RWPE2 (cell line): ENCODE measurements around the gene SOX13.
A peak's percentile ranks its signal among the peaks of the same experiment; 100 is the strongest.

Source experiments
- ATAC-seq: fragments of 200-7000 bp; cut with Tn5 transposase; 3 replicates; pipeline ENCODE4 v1.9.1; 2021; ENCODE audit warnings: low read depth
- DNase-seq: peaks from one replicate; pipeline ENCODE4 v3.0.0-alpha.2; 2020; ENCODE audit warnings: low spot score
- H3K27ac ChIP-seq: fragments of 450-650 bp; 2 replicates; pipeline ENCODE4 v1.5.1; 2017; ENCODE audit warnings: mild to moderate bottlenecking; ENCODE audit not compliant: poor library complexity, severe bottlenecking
- H3K27me3 ChIP-seq: fragments of 250-450 bp; sonication (Bioruptor Pico); 2 replicates; pipeline ENCODE4 v1.5.1; 2021; ENCODE audit warnings: mild to moderate bottlenecking, moderate library complexity; ENCODE audit not compliant: insufficient read depth, poor library complexity, severe bottlenecking
- H3K36me3 ChIP-seq: fragments of 250-450 bp; sonication (Bioruptor Pico); 2 replicates; pipeline ENCODE4 v1.5.1; 2020; ENCODE audit warnings: low read depth, mild to moderate bottlenecking, moderate library complexity
- H3K4me1 ChIP-seq: fragments of 250-450 bp; sonication (Bioruptor Pico); 2 replicates; pipeline ENCODE4 v1.5.1; 2021; ENCODE audit warnings: mild to moderate bottlenecking, moderate library complexity; ENCODE audit not compliant: insufficient read depth, poor library complexity, severe bottlenecking
- H3K4me3 ChIP-seq: fragments of 250-450 bp; sonication (Bioruptor Pico); 2 replicates; pipeline ENCODE4 v1.5.1; 2021; ENCODE audit warnings: mild to moderate bottlenecking, moderate library complexity; ENCODE audit not compliant: severe bottlenecking
- H3K9me3 ChIP-seq: fragments of 250-450 bp; sonication (Bioruptor Pico); 2 replicates; pipeline ENCODE4 v1.5.1; 2021; ENCODE audit warnings: mild to moderate bottlenecking, moderate library complexity; ENCODE audit not compliant: severe bottlenecking
- CTCF ChIP-seq: fragments of 450-650 bp; IDR thresholded peaks from one replicate; pipeline ENCODE4 v1.5.1; 2017; ENCODE audit warnings: mild to moderate bottlenecking, moderate library complexity; ENCODE audit not compliant: poor library complexity, severe bottlenecking

SOX13 gene

GRCh38 chr1:204169858-204170257 lies 96.9 kb downstream of the SOX13 start:
- no peak for DNase-seq
- no peaks in the 10 kb centered on the region for H3K27me3 ChIP-seq
- no peak overlapping the region for H3K27ac ChIP-seq
- H3K4me1 ChIP-seq = peaks cover 14% of the 10 kb centered on the region
- no peak for TF ChIP-seq CTCF
- no peak for ATAC-seq
- H3K9me3 ChIP-seq = peaks cover 24% of the 10 kb centered on the region
- H3K4me3 ChIP-seq = no peak overlapping the region
- H3K36me3 ChIP-seq = no peaks in the 10 kb centered on the region

- Histone ChIP-seq H3K4me3 (no peak overlapping the region), H3K27ac (peak overlapping the region; percentile 62), H3K4me1 (peaks cover 18% of the 10 kb centered on the region), H3K27me3 (no peaks in the 10 kb centered on the region), H3K36me3 (no peaks in the 10 kb centered on the region), H3K9me3 (peaks cover 24% of the 10 kb centered on the region)
- DNase-seq (no peak), ATAC-seq (no peak)
- no peak for TF ChIP-seq CTCF
Measured at GRCh38 chr1:204170494-204171155, 97.7 kb downstream of the SOX13 start.

GRCh38 chr1:204171751-204172178 lies 98.8 kb downstream of the SOX13 start:
- no peak for TF ChIP-seq CTCF
- Histone ChIP-seq H3K27ac (peak overlapping the region; percentile 62), H3K9me3 (peaks cover 24% of the 10 kb centered on the region)

GRCh38 chr1:204172404-204173029 lies 99.6 kb downstream of the SOX13 start:
- ATAC-seq = no peak
- Histone ChIP-seq H3K27me3 (no peaks in the 10 kb centered on the region), H3K4me1 (peaks cover 18% of the 10 kb centered on the region), H3K36me3 (no peaks in the 10 kb centered on the region), H3K4me3 (no peak overlapping the region), H3K27ac (peak overlapping the region; percentile 62), H3K9me3 (peaks cover 24% of the 10 kb centered on the region)
- no peak for DNase-seq
- TF ChIP-seq CTCF = no peak

More at GRCh38 chr1:204171751-204172178, 98.8 kb downstream of the SOX13 start:
- H3K4me3 ChIP-seq = no peak overlapping the region
- H3K4me1 ChIP-seq = peaks cover 18% of the 10 kb centered on the region
- no peaks in the 10 kb centered on the region for H3K36me3 ChIP-seq
- DNase-seq (no peak), ATAC-seq (peak; percentile 93)
- no peaks in the 10 kb centered on the region for H3K27me3 ChIP-seq

- Histone ChIP-seq H3K9me3 (peaks cover 13% of the 10 kb centered on the region), H3K36me3 (no peaks in the 10 kb centered on the region), H3K4me3 (no peak overlapping the region), H3K27ac (no peak overlapping the region), H3K27me3 (no peaks in the 10 kb centered on the region), H3K4me1 (peaks cover 18% of the 10 kb centered on the region)
- DNase-seq (no peak), ATAC-seq (0 out of 3 replicates have a peak, but pooled peaks have one; percentile 29)
- no peak for TF ChIP-seq CTCF
Measured at GRCh38 chr1:204174958-204175357, 102.0 kb downstream of the SOX13 start.
